PC-9 (cell line): ENCODE data around the gene BAIAP2L1. TPM values are rescaled to one million over a fixed set of nuclear protein-coding genes. Genes with fewer than 3 reads are reported as not detected.

Experiments
- BruUV-seq: library from RNA; stranded (reverse); fragments of 400-500 nt; replicated peaks from 2 replicates; lab custom pipeline; 2021; lab: Mats Ljungman, UMichigan
- CTCF ChIA-PET: fragments of 300-600 bp; sonication (Branson Sonifier 250); formaldehyde crosslinking; loops from one replicate; lab custom pipeline; 2022; ENCODE audit warnings: antibody characterized with exemption; lab: Charles Lee
- POLR2A ChIA-PET: fragments of 300-600 bp; sonication (Branson Sonifier 250); formaldehyde crosslinking; loops from one replicate; lab custom pipeline; 2022; ENCODE audit warnings: antibody characterized with exemption; ENCODE audit not compliant: unreplicated experiment; lab: Charles Lee
- DNase-seq, 2 experiments: peaks; one replicate each; pipeline versions ENCODE4 v3.0.0 to v3.0.0-alpha.2; 2015 to 2022; ENCODE audit warnings: mixed read lengths in 1 of 2
- H2AFZ ChIP-seq: fragments of 200-600 bp; sonication (generic); 2 replicates; pipeline ENCODE4 v1.8.1; 2017; ENCODE audit warnings: antibody characterized with exemption
- H3F3A ChIP-seq: fragments of 200-600 bp; sonication (generic); 2 replicates; pipeline ENCODE4 v1.8.1; 2017; ENCODE audit warnings: antibody characterized with exemption, mild to moderate bottlenecking, low read depth; ENCODE audit not compliant: insufficient read depth
- H3K27ac ChIP-seq: fragments of 200-600 bp; sonication (generic); 2 replicates; pipeline ENCODE4 v1.6.1; 2016; ENCODE audit warnings: mixed run types
- H3K27me3 ChIP-seq: fragments of 200-600 bp; sonication (generic); 2 replicates; pipeline ENCODE4 v1.6.1; 2016; ENCODE audit warnings: low read depth, mixed run types; ENCODE audit not compliant: insufficient read depth
- H3K36me3 ChIP-seq: fragments of 200-600 bp; sonication (generic); 2 replicates; pipeline ENCODE4 v1.6.1; 2016; ENCODE audit warnings: low read depth, mixed run types
- H3K4me1 ChIP-seq: fragments of 200-600 bp; sonication (generic); replicated peaks from 2 replicates; pipeline ENCODE4 v1.6.1; 2016; ENCODE audit warnings: mixed run types; ENCODE audit not compliant: insufficient read depth
- H3K4me2 ChIP-seq: fragments of 200-600 bp; sonication (generic); 2 replicates; pipeline ENCODE4 v1.6.1; 2017; ENCODE audit warnings: mixed run types
- H3K4me3 ChIP-seq: fragments of 200-600 bp; sonication (generic); 2 replicates; pipeline ENCODE4 v1.6.1; 2016; ENCODE audit warnings: mixed run types
- H3K79me2 ChIP-seq: fragments of 200-600 bp; sonication (generic); 2 replicates; pipeline ENCODE4 v1.6.1; 2017; ENCODE audit warnings: low read depth, mixed run types
- H3K9me2 ChIP-seq: fragments of 200-600 bp; sonication (generic); 2 replicates; pipeline ENCODE4 v1.8.1; 2017; ENCODE audit warnings: mild to moderate bottlenecking; ENCODE audit not compliant: insufficient read depth
- H3K9me3 ChIP-seq: fragments of 200-600 bp; sonication (generic); 2 replicates; pipeline ENCODE4 v1.8.1; 2016; ENCODE audit warnings: low read depth; ENCODE audit not compliant: insufficient read depth
- H4K20me1 ChIP-seq: fragments of 200-600 bp; sonication (generic); 2 replicates; pipeline ENCODE4 v1.8.1; 2017; ENCODE audit not compliant: insufficient read depth
- EZH2 ChIP-seq: fragments of 200-600 bp; sonication (generic); IDR thresholded peaks from 2 replicates; pipeline ENCODE4 v1.8.0; 2017; ENCODE audit warnings: antibody characterized with exemption, low read depth
- intact Hi-C: fragments of 100-400 bp; cut with micrococcal nuclease; formaldehyde crosslinking; loops from one replicate; pipeline ENCODE4 v1.10.0; 2022; ENCODE audit not compliant: unreplicated experiment
- total RNA-seq: library from RNA; stranded (reverse); gene quantifications from 2 replicates; pipeline ENCODE4 v1.2.3, GENCODE V29; 2021
- TF ChIP-seq, protein P1 (sequence below): fragments of 200-600 bp; sonication (generic); conservative IDR thresholded peaks from 2 replicates; pipeline ENCODE4 v1.6.1; 2017; ENCODE audit warnings: mixed run types, antibody characterized with exemption, mild to moderate bottlenecking, moderate library complexity

BAIAP2L1 gene
- total RNA-seq, 1 experiment from 2014 or later = 89.4 TPM

DNA sequence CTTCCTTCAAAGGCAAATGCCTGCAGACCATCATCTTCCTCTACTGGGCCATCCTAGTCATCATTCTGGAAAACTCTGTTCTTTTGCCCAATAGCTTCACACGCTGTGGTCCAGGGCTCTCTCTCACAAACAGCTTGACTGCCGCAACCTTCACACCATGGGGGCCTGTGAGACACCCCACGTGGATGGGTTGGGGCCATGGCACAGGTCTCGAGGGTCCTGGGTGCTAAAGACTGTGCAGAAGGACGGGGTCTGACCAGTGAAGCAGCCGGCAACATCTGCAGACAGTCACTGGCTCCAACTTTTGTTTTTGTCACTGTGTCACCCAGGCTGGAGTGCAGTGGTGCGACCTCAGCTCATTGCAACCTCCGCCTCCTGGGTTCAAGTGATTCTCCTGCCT lies 91.3 kb downstream of the BAIAP2L1 start:
- H3K36me3 ChIP-seq = peaks cover 43% of the 10 kb centered on the region

DNA sequence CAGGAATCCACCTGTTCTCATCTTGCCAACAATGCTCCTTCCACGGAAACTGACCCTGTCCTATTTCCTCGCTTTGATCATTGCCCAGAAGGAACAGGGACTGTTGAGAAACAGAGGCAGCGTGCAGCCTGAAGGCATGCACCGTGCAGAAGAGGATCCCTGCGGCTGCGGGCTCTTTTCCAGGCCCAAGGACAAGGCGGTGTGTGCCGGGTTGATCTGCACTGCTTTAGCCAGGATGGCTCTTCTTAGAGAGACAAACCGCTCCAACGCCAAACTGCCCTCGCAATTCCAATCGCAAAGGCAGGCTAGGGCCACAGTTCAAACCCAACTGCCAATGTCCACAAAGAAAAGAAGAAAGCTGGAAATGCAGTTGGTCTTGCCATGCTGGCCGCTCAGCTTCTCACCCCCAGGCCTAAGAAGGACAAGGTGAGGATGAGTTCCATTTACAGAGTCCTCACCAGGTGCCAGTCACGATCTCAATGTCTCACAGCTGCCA lies 92.9 kb downstream of the BAIAP2L1 start:
- TF ChIP-seq, protein P1, sequence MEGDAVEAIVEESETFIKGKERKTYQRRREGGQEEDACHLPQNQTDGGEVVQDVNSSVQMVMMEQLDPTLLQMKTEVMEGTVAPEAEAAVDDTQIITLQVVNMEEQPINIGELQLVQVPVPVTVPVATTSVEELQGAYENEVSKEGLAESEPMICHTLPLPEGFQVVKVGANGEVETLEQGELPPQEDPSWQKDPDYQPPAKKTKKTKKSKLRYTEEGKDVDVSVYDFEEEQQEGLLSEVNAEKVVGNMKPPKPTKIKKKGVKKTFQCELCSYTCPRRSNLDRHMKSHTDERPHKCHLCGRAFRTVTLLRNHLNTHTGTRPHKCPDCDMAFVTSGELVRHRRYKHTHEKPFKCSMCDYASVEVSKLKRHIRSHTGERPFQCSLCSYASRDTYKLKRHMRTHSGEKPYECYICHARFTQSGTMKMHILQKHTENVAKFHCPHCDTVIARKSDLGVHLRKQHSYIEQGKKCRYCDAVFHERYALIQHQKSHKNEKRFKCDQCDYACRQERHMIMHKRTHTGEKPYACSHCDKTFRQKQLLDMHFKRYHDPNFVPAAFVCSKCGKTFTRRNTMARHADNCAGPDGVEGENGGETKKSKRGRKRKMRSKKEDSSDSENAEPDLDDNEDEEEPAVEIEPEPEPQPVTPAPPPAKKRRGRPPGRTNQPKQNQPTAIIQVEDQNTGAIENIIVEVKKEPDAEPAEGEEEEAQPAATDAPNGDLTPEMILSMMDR = no peak
- no peak for TF ChIP-seq EZH2
- H3K27me3 ChIP-seq = no peaks in the 10 kb centered on the region
- ChIA-PET POLR2A (no interaction called here), CTCF (no interaction called here)
- H3K9me2 ChIP-seq = no peaks in the 10 kb centered on the region
- H3F3A ChIP-seq = peaks cover 5% of the 10 kb centered on the region; the same call in 1 of the 2 replicates
- H3K79me2 ChIP-seq = no peaks in the 10 kb centered on the region
- H3K4me2 ChIP-seq = no peak overlapping the region
- DNase-seq = no peak
- H3K4me1 ChIP-seq = no peaks in the 10 kb centered on the region
- H3K36me3 ChIP-seq = peaks cover 44% of the 10 kb centered on the region
- H3K4me3 ChIP-seq = no peak overlapping the region
- no TSS peak for BruUV-seq
- H4K20me1 ChIP-seq = peaks cover 1% of the 10 kb centered on the region
- H3K27ac ChIP-seq = no peak overlapping the region
- intact Hi-C loops = no loop called here
- H2AFZ ChIP-seq = no peak overlapping the region
- no peaks in the 10 kb centered on the region for H3K9me3 ChIP-seq

More for the DNA sequence above, 91.3 kb downstream of the BAIAP2L1 start:
- H3K4me3 ChIP-seq = no peak overlapping the region
- BruUV-seq = TSS peak; percentile 2
- CTCF ChIA-PET = no interaction called here
- no peak overlapping the region for H3K4me2 ChIP-seq
- POLR2A ChIA-PET = no interaction called here
- no peaks in the 10 kb centered on the region for H3K27me3 ChIP-seq
- no peaks in the 10 kb centered on the region for H3K79me2 ChIP-seq
- DNase-seq = no peak
- TF ChIP-seq, protein P1 = no peak
- TF ChIP-seq EZH2 = no peak
- intact Hi-C loops = no loop called here
- H3K4me1 ChIP-seq = no peaks in the 10 kb centered on the region
- H2AFZ ChIP-seq = no peak overlapping the region
- H3F3A ChIP-seq = peaks cover 10% of the 10 kb centered on the region; the same call in 1 of the 2 replicates
- no peaks in the 10 kb centered on the region for H3K9me2 ChIP-seq
- no peak overlapping the region for H3K27ac ChIP-seq
- H3K9me3 ChIP-seq = no peaks in the 10 kb centered on the region
- H4K20me1 ChIP-seq = no peaks in the 10 kb centered on the region; the same call in 1 of the 2 replicates

DNA sequence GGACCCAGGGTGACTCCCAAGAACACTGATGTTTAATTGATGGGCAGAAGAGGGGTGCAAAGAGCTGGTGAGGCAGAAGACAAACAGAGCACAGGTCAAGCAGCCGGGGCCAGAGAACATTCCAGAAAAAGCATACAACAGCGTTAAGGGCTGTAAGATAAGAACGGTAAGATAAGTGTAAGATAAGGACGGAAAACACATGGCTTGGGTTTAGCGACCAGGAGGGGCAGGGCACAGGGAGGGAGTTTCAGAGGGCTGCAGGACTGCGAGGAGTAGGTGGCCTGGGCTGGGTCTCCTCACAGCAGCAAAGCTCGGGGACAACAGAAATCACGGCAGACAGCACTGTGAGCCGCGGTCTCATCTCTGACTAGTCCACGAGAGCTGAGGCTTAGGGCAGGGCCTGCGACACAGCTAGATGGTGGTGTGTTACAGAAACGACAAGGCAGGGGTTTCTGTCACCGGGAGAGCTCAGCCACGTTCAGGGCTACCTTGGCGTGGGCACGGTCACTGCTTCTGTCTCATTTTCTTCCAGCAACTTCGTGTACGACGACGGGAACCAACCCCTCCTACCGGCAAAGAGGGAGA lies 94.8 kb downstream of the BAIAP2L1 start:
- ChIA-PET CTCF (no interaction called here), POLR2A (no interaction called here)
- Histone ChIP-seq H2AFZ (no peak overlapping the region), H4K20me1 (peaks cover 9% of the 10 kb centered on the region), H3K36me3 (peaks cover 35% of the 10 kb centered on the region), H3K27me3 (no peaks in the 10 kb centered on the region), H3K79me2 (no peaks in the 10 kb centered on the region), H3K27ac (no peak overlapping the region), H3K9me3 (no peaks in the 10 kb centered on the region), H3F3A (peaks cover 5% of the 10 kb centered on the region; the same call in 1 of the 2 replicates), H3K9me2 (no peaks in the 10 kb centered on the region), H3K4me1 (no peaks in the 10 kb centered on the region), H3K4me2 (no peak overlapping the region), H3K4me3 (no peak overlapping the region)
- no TSS peak for BruUV-seq
- TF ChIP-seq, protein P1 = no peak
- no peak for TF ChIP-seq EZH2
- intact Hi-C loops = no loop called here
- DNase-seq = no peak
